Natural killer cell (primary cell): ENCODE results near the gene ATP2B2. TPM values are rescaled to one million over a fixed set of nuclear protein-coding genes. Genes with fewer than 3 reads are reported as not detected.
"Not testable (repeated sequence)": the region's sequence is repeated elsewhere in the genome, so short reads cannot be mapped to it uniquely, and the experiment has no call there.

Experiments
- ATAC-seq, 3 donors: fragments of 150-1000 bp in 2 of 3; fragments of 200-7000 bp in 1 of 3; cut with Tn5 transposase; 1 replicate in 1 of 3; 2 replicates in 2 of 3; pipeline ENCODE4 v1.10.0; 2021; ENCODE audit warnings: mild to moderate bottlenecking in 2 of 3, moderate library complexity in 2 of 3
- DNase-seq, 2 donors: peaks; one replicate each; pipeline versions ENCODE4 v3.0.0 to v3.0.0-alpha.2; 2013 to 2021; ENCODE audit warnings: mixed read lengths in 1 of 2
- H3K27ac ChIP-seq: one replicate; pipeline ENCODE4 v1.5.1; 2013; ENCODE audit warnings: mild to moderate bottlenecking, low read length
- H3K27me3 ChIP-seq: one replicate; pipeline ENCODE4 v1.6.1; 2013; ENCODE audit warnings: low read length; ENCODE audit not compliant: control insufficient read depth, insufficient read depth
- H3K36me3 ChIP-seq: one replicate; pipeline ENCODE4 v1.6.1; 2013; ENCODE audit warnings: low read length; ENCODE audit not compliant: control insufficient read depth, insufficient read depth
- H3K4me1 ChIP-seq: one replicate; pipeline ENCODE4 v1.6.1; 2013; ENCODE audit warnings: low read length; ENCODE audit not compliant: control insufficient read depth, insufficient read depth
- H3K4me3 ChIP-seq: one replicate; pipeline ENCODE4 v1.5.1; 2013; ENCODE audit warnings: low read length
- H3K9me3 ChIP-seq: one replicate; pipeline ENCODE4 v1.6.1; 2013; ENCODE audit warnings: low read length; ENCODE audit not compliant: control insufficient read depth, insufficient read depth
- H3K27ac Mint-ChIP-seq, 2 donors: one replicate each; pipeline ENCODE4 v1.8.0; 2022; ENCODE audit warnings: mild to moderate bottlenecking in 2 of 2, mixed read lengths in 2 of 2, moderate library complexity in 1 of 2
- H3K27me3 Mint-ChIP-seq, 2 donors: one replicate each; pipeline ENCODE4 v1.8.0; 2022; ENCODE audit warnings: low read depth in 2 of 2, mixed read lengths in 2 of 2
- H3K36me3 Mint-ChIP-seq: one replicate; pipeline ENCODE4 v1.8.0; 2022; ENCODE audit warnings: mixed read lengths
- H3K4me1 Mint-ChIP-seq, 2 donors: one replicate each; pipeline ENCODE4 v1.8.0; 2022; ENCODE audit warnings: mixed read lengths in 2 of 2
- H3K4me3 Mint-ChIP-seq: one replicate; pipeline ENCODE4 v1.8.0; 2022; ENCODE audit warnings: mild to moderate bottlenecking, moderate library complexity, mixed read lengths
- H3K9me3 Mint-ChIP-seq, 2 donors: one replicate each; pipeline ENCODE4 v1.8.0; 2022; ENCODE audit warnings: mixed read lengths in 2 of 2
- CTCF ChIP-seq: fragments of 200-600 bp; IDR thresholded peaks from one replicate; pipeline ENCODE4 v1.8.0; 2022; ENCODE audit warnings: antibody characterized with exemption
- WGBS: methylation state at CpG from one replicate; pipeline ENCODE4 v1.1.7; 2013; ENCODE audit warnings: missing lambda C conversion rate; ENCODE audit not compliant: insufficient coverage; 5-methylcytosine and 5-hydroxymethylcytosine counted together
- intact Hi-C: fragments of 100-400 bp; cut with micrococcal nuclease; formaldehyde crosslinking; loops from one replicate; pipeline ENCODE4 v1.14.2; 2022
- total RNA-seq, 4 donors: library from RNA; stranded (reverse); fragments of 120-200 nt in 1 of 4; gene quantifications; one replicate each; pipeline versions ENCODE4 v1.2.3 to v1.2.4, GENCODE V29; 2013 to 2022

Gene ATP2B2
- total RNA-seq, 3 donors from 2014 or later (not counting 1 experiment from before 2014, with no cell fraction given): not detected

GRCh38 chr3:10299175-10299574, 206.2 kb downstream of the ATP2B2 start:
- DNase-seq (no peak), ATAC-seq (no peak)
- peaks cover 59% of the 10 kb centered on the region for H3K36me3 ChIP-seq
- no peak for TF ChIP-seq CTCF
- no peaks in the 10 kb centered on the region for H3K9me3 Mint-ChIP-seq
- peak overlapping the region; percentile 73 to 82 for H3K27ac Mint-ChIP-seq
- peaks cover 9% of the 10 kb centered on the region for H3K4me1 ChIP-seq
- intact Hi-C loops: no loop called here
- no peaks in the 10 kb centered on the region for H3K9me3 ChIP-seq
- no peak overlapping the region for H3K4me3 ChIP-seq
- H3K27ac ChIP-seq: no peak overlapping the region
- peaks cover 7% of the 10 kb centered on the region for H3K36me3 Mint-ChIP-seq
- peaks cover 9 to 12% of the 10 kb centered on the region in 2 donors for H3K4me1 Mint-ChIP-seq
- H3K27me3 ChIP-seq: no peaks in the 10 kb centered on the region
- 100% methylated on average over 1 of the region's 2 CpGs for WGBS
- H3K4me3 Mint-ChIP-seq: no peak overlapping the region
- no peaks in the 10 kb centered on the region for H3K27me3 Mint-ChIP-seq

- H3K36me3 Mint-ChIP-seq, intact Hi-C loops, H3K9me3 ChIP-seq, H3K27ac ChIP-seq, ATAC-seq, DNase-seq, H3K27ac Mint-ChIP-seq, H3K4me3 Mint-ChIP-seq, H3K4me3 ChIP-seq, H3K27me3 ChIP-seq, H3K9me3 Mint-ChIP-seq, H3K27me3 Mint-ChIP-seq: not testable (repeated sequence)
- Histone ChIP-seq H3K36me3 (peaks cover 48% of the 10 kb centered on the region), H3K4me1 (peaks cover 16% of the 10 kb centered on the region)
- no CpG with 5 or more reads among the region's 1 CpG for WGBS
- H3K4me1 Mint-ChIP-seq: peaks cover 9 to 16% of the 10 kb centered on the region in 2 donors
Measured at GRCh38 chr3:10298064-10298463, 207.3 kb downstream of the ATP2B2 start.

- Mint-ChIP-seq H3K27me3 (no peaks in the 10 kb centered on the region), H3K9me3 (no peaks in the 10 kb centered on the region), H3K4me1 (peaks cover 9 to 18% of the 10 kb centered on the region in 2 donors), H3K36me3 (no peaks in the 10 kb centered on the region), H3K4me3 (no peak overlapping the region), H3K27ac (peak overlapping the region in 1 of 2 donors; percentile 47)
- Histone ChIP-seq H3K36me3 (peaks cover 18% of the 10 kb centered on the region), H3K4me3 (no peak overlapping the region), H3K27me3 (no peaks in the 10 kb centered on the region), H3K9me3 (no peaks in the 10 kb centered on the region), H3K4me1 (peaks cover 21% of the 10 kb centered on the region), H3K27ac (no peak overlapping the region)
- TF ChIP-seq CTCF: no peak
- ATAC-seq (no peak), DNase-seq (no peak)
- intact Hi-C loops: no loop called here
- WGBS: 79% methylated on average over 12 of the region's 12 CpGs
Measured at GRCh38 chr3:10294030-10294586, 211.3 kb downstream of the ATP2B2 start.

GRCh38 chr3:10292505-10293419, 212.6 kb downstream of the ATP2B2 start, which contains the start of gene GHRL:
TSS of gene GHRL (minus strand) at chr3:10292947. CDS start at chr3:10290180, 2,767 bp downstream.
- H3K4me3 Mint-ChIP-seq: peak within 1 kb of the TSS; percentile 59
- H3K36me3 ChIP-seq: peaks cover 26% of the 10 kb centered on the region
- peaks cover 21% of the 10 kb centered on the region for H3K4me1 ChIP-seq
- no peaks in the 10 kb centered on the region for H3K9me3 ChIP-seq
- WGBS: 22% methylated on average over 12 of the region's 12 CpGs
- DNase-seq: peak in 1 of 2 donors; percentile 24
- peaks cover 9 to 18% of the 10 kb centered on the region in 2 donors for H3K4me1 Mint-ChIP-seq
- no peaks in the 10 kb centered on the region for H3K27me3 ChIP-seq
- no peaks in the 10 kb centered on the region for H3K27me3 Mint-ChIP-seq
- intact Hi-C loops: no loop called here
- peak within 1 kb of the TSS; percentile 70 to 83 for H3K27ac Mint-ChIP-seq
- no peak for TF ChIP-seq CTCF
- ATAC-seq: peak; percentile 50 to 73 (median 60)
- H3K9me3 Mint-ChIP-seq: no peaks in the 10 kb centered on the region
- H3K36me3 Mint-ChIP-seq: no peaks in the 10 kb centered on the region
- peak within 1 kb of the TSS; percentile 24 for H3K27ac ChIP-seq
- H3K4me3 ChIP-seq: no peak within 1 kb of the TSS
